Keratinocyte (primary cell): ENCODE data around the gene UCHL5. TPM values are rescaled to one million over a fixed set of nuclear protein-coding genes. Genes with fewer than 3 reads are reported as not detected.

Experiments
- DNase-seq: peaks from one replicate; pipeline ENCODE4 v3.0.0-alpha.2; 2011; ENCODE audit warnings: low read depth, missing footprints, low spot score
- FAIRE-seq: peaks from 2 replicates; lab custom pipeline; 2011; peaks lifted over from hg19 to GRCh38; lab: Jason Lieb, UNC
- H2AFZ ChIP-seq: 2 replicates; pipeline ENCODE4 v1.6.0; 2012; ENCODE audit warnings: low read length, control low read depth, inconsistent platforms; ENCODE audit not compliant: control insufficient read depth
- H3K27ac ChIP-seq: 2 replicates; pipeline ENCODE4 v1.5.1; 2011; ENCODE audit warnings: low read length; ENCODE audit not compliant: control insufficient read depth, insufficient read depth
- H3K27me3 ChIP-seq: 3 replicates; pipeline ENCODE4 v1.6.0; 2011; ENCODE audit warnings: low read length; ENCODE audit not compliant: control insufficient read depth, insufficient read depth; ENCODE audit errors: extremely low read depth
- H3K36me3 ChIP-seq, 2 experiments: 2 replicates in 1 of 2; 3 replicates in 1 of 2; pipeline ENCODE4 v1.5.1; 2011; ENCODE audit warnings: low read length in 2 of 2, mild to moderate bottlenecking in 1 of 2; ENCODE audit not compliant: control insufficient read depth in 2 of 2, insufficient read depth in 2 of 2; ENCODE audit errors: extremely low read depth in 1 of 2
- H3K4me1 ChIP-seq: 3 replicates; pipeline ENCODE4 v1.5.1; 2011; ENCODE audit warnings: low read length; ENCODE audit not compliant: control insufficient read depth, insufficient read depth; ENCODE audit errors: extremely low read depth
- H3K4me2 ChIP-seq: 3 replicates; pipeline ENCODE4 v1.6.0; 2011; ENCODE audit warnings: low read depth, low read length; ENCODE audit not compliant: control insufficient read depth, insufficient read depth; ENCODE audit errors: extremely low read depth
- H3K4me3 ChIP-seq, 3 experiments: fragments of 200-600 bp in 1 of 3; sonication (generic) in 1 of 3; 2 replicates in 2 of 3; 3 replicates in 1 of 3; pipeline ENCODE4 v1.5.1; 2011 to 2016; ENCODE audit warnings: low read length in 3 of 3, mild to moderate bottlenecking in 3 of 3, control low read depth in 2 of 3, inconsistent platforms in 1 of 3, low read depth in 1 of 3, mixed read lengths in 1 of 3, mixed run types in 1 of 3, moderate library complexity in 1 of 3; ENCODE audit not compliant: control insufficient read depth in 2 of 3, insufficient read depth in 2 of 3; ENCODE audit errors: extremely low read depth in 1 of 3
- H3K79me2 ChIP-seq: 2 replicates; pipeline ENCODE4 v1.6.0; 2012; ENCODE audit warnings: low read length; ENCODE audit not compliant: control insufficient read depth, insufficient read depth
- H3K9ac ChIP-seq: 3 replicates; pipeline ENCODE4 v1.6.0; 2011; ENCODE audit warnings: low read length; ENCODE audit not compliant: control insufficient read depth, insufficient read depth; ENCODE audit errors: extremely low read depth
- H3K9me1 ChIP-seq: 3 replicates; pipeline ENCODE4 v1.6.0; 2011; ENCODE audit warnings: low read length; ENCODE audit not compliant: control insufficient read depth, insufficient read depth; ENCODE audit errors: extremely low read depth
- H3K9me3 ChIP-seq: 2 replicates; pipeline ENCODE4 v1.5.1; 2012; ENCODE audit warnings: low read depth, low read length; ENCODE audit not compliant: control insufficient read depth
- H4K20me1 ChIP-seq: 3 replicates; pipeline ENCODE4 v1.6.0; 2011; ENCODE audit warnings: low read length; ENCODE audit not compliant: control insufficient read depth, insufficient read depth; ENCODE audit errors: extremely low read depth
- CTCF ChIP-seq, 3 experiments: IDR thresholded peaks in 1 of 3; conservative IDR thresholded peaks in 1 of 3; optimal IDR thresholded peaks in 1 of 3; 2 replicates in 2 of 3; 3 replicates in 1 of 3; pipeline versions ENCODE3 to v1.5.1; 2011; ENCODE audit warnings: low read length in 3 of 3, mild to moderate bottlenecking in 3 of 3, moderate library complexity in 2 of 3, control low read depth in 1 of 3, inconsistent platforms in 1 of 3; ENCODE audit not compliant: insufficient read depth in 2 of 3; ENCODE audit errors: extremely low read depth in 1 of 3
- EZH2 ChIP-seq: IDR thresholded peaks from one replicate; pipeline ENCODE4 v1.6.1; 2012; ENCODE audit warnings: inconsistent platforms, mild to moderate bottlenecking, low read length, moderate library complexity
- dilution Hi-C: fragments of 300-500 bp; cut with MboI; formaldehyde crosslinking; loops from one replicate; pipeline ENCODE4 v1.7.0; 2020; ENCODE audit warnings: low sequenced_read_pairs; ENCODE audit not compliant: extremely low pct_ligation_motif_present
- polyA plus RNA-seq, 5 experiments: library from polyadenylated mRNA; depleted of rRNA in 3 of 5; stranded (reverse) in 3 of 5; stranded (forward) in 1 of 5; unstranded in 1 of 5; fragments of >200 nt; gene quantifications; 1 replicate in 1 of 5; 2 replicates in 3 of 5; 3 replicates in 1 of 5; pipeline versions ENCODE4 v1.2.1 to v1.2.3, GENCODE V29; 2011 to 2012; ENCODE audit warnings: missing spikeins in 2 of 5, low read depth in 1 of 5, low replicate concordance in 1 of 5

UCHL5 gene
- polyA plus RNA-seq, 1 donor (not counting 4 experiments of a cell fraction or from before 2014, with no cell fraction given) = 53.7 TPM

- FAIRE-seq (no peak), DNase-seq (no peak)
- H3K4me2 ChIP-seq = no peak overlapping the region
- no peaks in the 10 kb centered on the region for H3K27me3 ChIP-seq
- TF ChIP-seq EZH2 = no peak
- no peak for TF ChIP-seq CTCF (optimal IDR thresholded peaks at IDR 0.05 in 1 of 3, IDR thresholded peaks at IDR 0.05 in 1 of 3, conservative IDR thresholded peaks at IDR 0.05 in 1 of 3; ENCODE audit: extremely low read depth in 1 of 3, insufficient read depth in 2 of 3, low read length in 3 of 3)
- H3K27ac ChIP-seq = no peak overlapping the region
- H4K20me1 ChIP-seq = no peaks in the 10 kb centered on the region
- dilution Hi-C loops = no loop called here
- no peak overlapping the region for H3K9ac ChIP-seq
- H3K4me1 ChIP-seq = peaks cover 15% of the 10 kb centered on the region
- no peaks in the 10 kb centered on the region for H3K79me2 ChIP-seq
- H3K9me3 ChIP-seq = no peaks in the 10 kb centered on the region
- H3K4me3 ChIP-seq = no peak overlapping the region
- no peaks in the 10 kb centered on the region for H3K36me3 ChIP-seq
- no peak overlapping the region for H2AFZ ChIP-seq
- H3K9me1 ChIP-seq = no peaks in the 10 kb centered on the region
These were observed 86.0 kb downstream of the UCHL5 start for GRCh38 chr1:192973202-192973601.

DNA sequence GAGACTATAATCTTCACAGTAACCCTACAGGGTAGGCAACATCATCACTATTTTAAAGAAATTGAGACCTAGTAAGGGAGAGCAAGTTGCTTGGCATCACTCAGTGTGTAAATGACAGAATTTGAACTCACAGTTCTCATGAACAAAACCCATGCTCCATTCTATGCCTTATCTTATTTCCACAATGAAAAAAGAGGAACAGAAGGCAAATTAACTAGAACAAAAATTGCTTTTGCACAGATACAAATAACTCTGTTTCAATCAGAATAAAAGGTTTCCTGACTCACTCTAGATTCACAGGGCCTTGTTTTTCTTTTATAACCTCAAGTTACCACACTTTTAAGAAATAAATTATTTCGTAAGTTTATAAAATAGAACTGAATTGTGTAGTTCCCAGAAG is 90.1 kb downstream of the UCHL5 start:
- Histone ChIP-seq H3K27me3 (no peaks in the 10 kb centered on the region), H3K9ac (no peak overlapping the region), H3K4me1 (peaks cover 5% of the 10 kb centered on the region), H3K27ac (no peak overlapping the region), H3K4me3 (no peak overlapping the region), H4K20me1 (no peaks in the 10 kb centered on the region), H3K79me2 (no peaks in the 10 kb centered on the region), H2AFZ (no peak overlapping the region), H3K9me1 (no peaks in the 10 kb centered on the region), H3K36me3 (no peaks in the 10 kb centered on the region), H3K9me3 (no peaks in the 10 kb centered on the region), H3K4me2 (no peak overlapping the region)
- no peak for DNase-seq
- no peak for FAIRE-seq
- TF ChIP-seq CTCF (optimal IDR thresholded peaks at IDR 0.05 in 1 of 3, IDR thresholded peaks at IDR 0.05 in 1 of 3, conservative IDR thresholded peaks at IDR 0.05 in 1 of 3; ENCODE audit: extremely low read depth in 1 of 3, insufficient read depth in 2 of 3, low read length in 3 of 3) = no peak
- TF ChIP-seq EZH2 = no peak
- dilution Hi-C loops = no loop called here
